Endometrial microvascular endothelial cells (primary cell): ENCODE data around the gene ELP5. TPM values are rescaled to one million over a fixed set of nuclear protein-coding genes. Genes with fewer than 3 reads are reported as not detected.

Experiments
- in situ Hi-C: cut with HindIII; loops from 2 replicates; pipeline ENCODE4 v1.10.0; 2017; ENCODE audit warnings: low sequenced_read_pairs, low pct_unique_long_range_greater_than_20kb; ENCODE audit errors: inconsistent ontology term
- total RNA-seq: library from RNA; depleted of rRNA; stranded (reverse); fragments of >200 nt; gene quantifications from one replicate; pipeline ENCODE4 v1.2.3, GENCODE V29; 2015; ENCODE audit errors: inconsistent ontology term

The ELP5 gene
- total RNA-seq, 1 donor from 2014 or later = 46.6 TPM

DNA sequence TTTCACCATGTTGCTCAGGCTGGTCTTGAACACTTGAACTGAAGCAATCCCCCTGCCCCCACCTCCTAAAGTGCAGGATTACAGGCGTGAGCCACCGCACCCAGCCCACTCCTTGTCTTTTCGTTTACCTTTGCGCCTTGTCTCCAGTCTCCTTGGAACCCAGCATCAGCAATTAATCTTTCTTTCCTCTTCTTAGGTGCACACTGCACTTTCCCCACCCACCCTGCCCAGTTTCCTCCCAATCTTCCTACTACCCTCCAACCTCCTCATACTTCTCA is 11.7 kb downstream of the ELP5 start:
- in situ Hi-C loops = no loop called here

DNA sequence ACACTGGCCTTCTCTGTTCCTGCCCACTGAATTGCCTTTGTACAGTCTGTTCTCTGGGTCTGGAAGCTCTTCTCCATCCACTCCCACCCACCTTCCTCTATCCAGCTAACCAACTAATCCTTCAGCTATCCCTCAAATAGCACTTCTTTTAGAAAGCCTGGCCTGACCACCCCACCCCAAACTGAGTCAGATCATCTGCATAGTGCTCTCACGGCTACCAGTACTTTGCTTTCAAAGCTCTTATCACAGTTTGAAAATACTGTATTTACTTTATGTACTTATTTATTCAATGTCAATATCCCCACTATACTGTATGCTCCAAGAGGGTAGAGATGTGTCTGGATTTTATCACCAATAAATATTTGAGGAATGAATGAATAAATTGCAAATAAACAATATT is 14.8 kb downstream of the ELP5 start:
- in situ Hi-C loops = no loop called here

DNA sequence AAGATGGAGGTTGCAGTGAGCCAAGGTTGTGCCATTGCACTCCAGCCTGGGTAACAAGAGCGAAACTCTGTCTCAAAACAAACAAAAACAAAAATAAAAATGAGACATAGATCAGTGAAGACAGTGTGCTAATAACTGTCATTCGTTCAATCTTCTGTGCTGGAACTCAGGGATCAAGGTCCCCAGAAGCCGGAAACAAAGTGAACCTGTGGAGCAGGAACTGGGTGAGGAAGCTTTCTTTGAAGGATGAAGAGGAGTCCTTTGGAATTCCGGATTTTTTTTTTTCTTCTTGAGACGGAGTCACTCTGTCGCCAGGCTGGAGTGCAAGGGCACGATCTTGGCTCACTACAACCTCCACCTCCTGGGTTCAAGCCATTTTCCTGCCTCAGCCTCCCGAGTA is 27.4 kb downstream of the ELP5 start:
- in situ Hi-C loops = no loop called here

DNA sequence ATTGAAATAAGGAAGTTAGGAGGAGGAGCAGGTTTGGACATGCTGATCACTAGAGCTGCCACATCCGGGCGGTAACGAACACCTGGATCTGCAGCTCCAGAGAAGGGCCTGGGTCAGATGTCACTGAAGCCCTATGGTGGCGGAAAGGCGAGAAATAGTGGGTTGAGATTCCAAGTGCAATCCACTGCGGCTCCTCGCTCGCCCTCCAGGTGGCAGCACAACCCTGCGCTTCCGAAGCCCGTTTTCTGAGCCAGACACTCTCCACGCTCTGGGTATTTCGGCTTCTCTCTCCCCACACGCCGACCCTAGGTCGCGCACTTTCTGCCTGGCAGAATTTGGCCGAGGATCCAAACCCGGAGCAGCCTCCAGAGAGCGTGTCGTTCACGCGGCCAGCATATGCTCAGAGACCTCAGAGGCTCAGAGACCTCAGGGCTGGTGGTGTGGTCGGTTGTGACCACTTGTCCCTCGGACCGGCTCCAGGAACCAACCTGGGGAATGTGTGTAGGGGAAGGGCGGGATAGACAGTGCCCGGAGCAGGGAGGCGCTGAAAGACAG is 28.6 kb downstream of the ELP5 start:
- in situ Hi-C loops = no loop called here

DNA sequence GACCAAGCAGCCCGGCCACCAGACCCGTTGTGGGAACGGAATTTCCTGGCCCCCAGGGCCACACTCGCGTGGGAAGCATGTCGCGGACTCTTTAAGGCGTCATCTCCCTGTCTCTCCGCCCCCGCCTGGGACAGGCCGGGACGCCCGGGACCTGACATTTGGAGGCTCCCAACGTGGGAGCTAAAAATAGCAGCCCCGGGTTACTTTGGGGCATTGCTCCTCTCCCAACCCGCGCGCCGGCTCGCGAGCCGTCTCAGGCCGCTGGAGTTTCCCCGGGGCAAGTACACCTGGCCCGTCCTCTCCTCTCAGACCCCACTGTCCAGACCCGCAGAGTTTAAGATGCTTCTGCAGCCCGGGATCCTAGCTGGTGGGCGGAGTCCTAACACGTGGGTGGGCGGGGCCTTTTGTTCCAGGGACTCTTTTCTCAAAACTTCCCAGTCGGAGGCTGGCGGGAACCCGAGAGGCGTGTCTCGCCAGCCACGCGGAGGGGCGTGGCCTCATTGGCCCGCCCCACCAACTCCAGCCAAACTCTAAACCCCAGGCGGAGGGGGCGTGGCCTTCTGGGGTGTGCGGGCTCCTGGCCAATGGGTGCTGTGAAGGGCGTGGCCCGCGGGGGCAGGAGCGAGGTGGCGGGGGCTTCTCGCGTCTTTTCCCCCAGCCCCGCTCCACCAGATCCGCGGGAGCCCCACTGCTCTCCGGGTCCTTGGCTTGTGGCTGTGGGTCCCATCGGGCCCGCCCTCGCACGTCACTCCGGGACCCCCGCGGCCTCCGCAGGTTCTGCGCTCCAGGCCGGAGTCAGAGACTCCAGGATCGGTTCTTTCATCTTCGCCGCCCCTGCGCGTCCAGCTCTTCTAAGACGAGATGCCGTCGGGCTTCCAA is 29.3 kb downstream of the ELP5 start, which contains the start of gene SLC2A4:
Gene SLC2A4, plus strand, starts transcription at position 645 of the 879 bp plus-strand sequence. Its CDS starts 217 bp downstream, at position 862.
- in situ Hi-C loops = no loop called here

DNA sequence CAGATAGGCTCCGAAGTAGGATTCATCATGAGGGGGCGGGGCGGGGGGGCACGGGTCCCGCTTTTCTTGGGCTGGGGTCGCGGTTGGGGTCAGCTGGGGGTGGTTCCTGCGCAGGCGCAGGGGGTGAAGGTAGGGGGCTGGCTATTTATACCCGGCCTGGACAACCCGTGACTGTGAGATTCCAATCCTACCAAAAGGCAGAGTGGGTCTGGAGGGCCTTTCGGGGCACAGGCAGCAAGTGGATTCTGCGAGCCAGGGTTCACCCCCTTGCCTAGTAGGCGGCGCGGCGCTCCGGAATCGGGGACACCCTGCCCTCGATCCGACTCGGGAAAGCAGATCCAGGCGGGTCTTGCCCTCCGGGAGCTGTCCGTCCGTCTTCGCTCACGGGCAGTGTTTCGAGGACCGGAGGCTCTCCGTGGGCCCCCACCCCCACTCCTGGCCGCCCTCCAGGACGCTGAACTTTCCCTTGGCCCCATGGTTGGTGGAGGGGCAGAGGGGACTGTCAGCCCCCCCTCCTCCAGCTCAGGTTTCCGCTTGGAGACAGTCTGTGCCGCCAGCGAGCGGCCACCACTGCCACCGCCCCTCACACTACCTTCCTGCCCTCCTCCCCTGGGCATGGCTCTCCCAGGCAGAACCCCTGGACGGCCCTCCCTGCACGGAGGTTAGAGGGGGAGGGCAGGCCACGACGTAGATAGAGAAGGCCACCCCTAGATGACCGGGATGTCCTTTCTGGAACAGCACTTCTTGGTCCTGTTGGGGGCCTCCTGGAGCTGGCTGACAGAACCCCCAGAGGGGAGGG is 30.1 kb downstream of the ELP5 start:
- in situ Hi-C loops = no loop called here

DNA sequence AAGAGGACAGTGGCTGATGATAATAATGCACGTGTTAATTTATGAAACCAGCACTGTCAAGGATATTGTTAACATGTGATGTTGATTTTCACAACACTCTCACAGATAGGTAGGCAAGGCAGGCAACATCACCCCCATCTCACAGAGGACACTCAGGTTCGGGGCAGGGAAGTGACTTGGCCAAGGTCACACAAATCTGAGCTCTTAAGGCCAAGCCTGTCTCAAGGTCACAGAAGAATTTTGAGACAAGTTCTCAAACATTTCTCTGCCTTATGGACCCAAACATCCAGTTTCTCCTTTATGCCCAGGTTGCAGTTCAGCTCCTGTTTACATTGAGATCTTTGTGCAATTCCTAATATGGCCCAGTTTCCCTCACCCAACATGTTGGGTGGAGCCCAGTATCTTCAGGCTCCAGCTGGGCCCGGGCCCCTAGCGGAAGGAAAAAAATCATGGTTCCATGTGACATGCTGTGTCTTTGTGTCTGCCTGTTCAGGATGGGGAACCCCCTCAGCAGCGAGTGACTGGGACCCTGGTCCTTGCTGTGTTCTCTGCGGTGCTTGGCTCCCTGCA is 30.8 kb downstream of the ELP5 start:
- in situ Hi-C loops = no loop called here

DNA sequence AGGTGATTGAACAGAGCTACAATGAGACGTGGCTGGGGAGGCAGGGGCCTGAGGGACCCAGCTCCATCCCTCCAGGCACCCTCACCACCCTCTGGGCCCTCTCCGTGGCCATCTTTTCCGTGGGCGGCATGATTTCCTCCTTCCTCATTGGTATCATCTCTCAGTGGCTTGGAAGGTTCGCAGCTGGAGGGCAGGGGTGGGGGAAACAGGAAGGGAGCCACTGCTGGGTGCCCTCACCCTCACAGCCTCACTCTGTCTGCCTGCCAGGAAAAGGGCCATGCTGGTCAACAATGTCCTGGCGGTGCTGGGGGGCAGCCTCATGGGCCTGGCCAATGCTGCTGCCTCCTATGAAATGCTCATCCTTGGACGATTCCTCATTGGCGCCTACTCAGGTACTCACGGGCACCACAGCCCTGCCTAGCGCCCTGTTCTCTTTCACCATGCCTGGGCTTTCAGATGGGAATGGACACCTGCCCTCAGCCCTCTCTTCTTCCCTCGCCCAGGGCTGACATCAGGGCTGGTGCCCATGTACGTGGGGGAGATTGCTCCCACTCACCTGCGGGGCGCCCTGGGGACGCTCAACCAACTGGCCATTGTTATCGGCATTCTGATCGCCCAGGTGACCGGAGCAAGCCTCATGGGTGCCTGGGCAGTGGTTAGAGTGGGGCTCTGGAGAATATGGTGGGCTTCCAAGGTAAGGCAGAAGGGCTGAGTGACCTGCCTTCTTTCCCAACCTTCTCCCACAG is 31.6 kb downstream of the ELP5 start:
- in situ Hi-C loops = no loop called here

DNA sequence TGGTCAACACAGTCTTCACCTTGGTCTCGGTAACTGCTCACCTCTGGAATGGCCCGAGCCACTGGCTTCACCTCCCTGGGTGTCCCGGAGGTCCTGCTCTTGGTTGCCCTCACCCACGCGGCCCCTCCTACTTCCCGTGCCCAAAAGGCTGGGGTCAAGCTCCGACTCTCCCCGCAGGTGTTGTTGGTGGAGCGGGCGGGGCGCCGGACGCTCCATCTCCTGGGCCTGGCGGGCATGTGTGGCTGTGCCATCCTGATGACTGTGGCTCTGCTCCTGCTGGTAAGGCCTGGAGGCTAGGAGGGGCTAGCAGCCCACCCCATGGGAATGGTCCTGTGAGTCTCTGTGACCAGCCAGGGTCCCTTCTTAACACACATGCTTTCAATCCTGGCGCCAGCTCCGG is 32.9 kb downstream of the ELP5 start:
- in situ Hi-C loops = no loop called here

DNA sequence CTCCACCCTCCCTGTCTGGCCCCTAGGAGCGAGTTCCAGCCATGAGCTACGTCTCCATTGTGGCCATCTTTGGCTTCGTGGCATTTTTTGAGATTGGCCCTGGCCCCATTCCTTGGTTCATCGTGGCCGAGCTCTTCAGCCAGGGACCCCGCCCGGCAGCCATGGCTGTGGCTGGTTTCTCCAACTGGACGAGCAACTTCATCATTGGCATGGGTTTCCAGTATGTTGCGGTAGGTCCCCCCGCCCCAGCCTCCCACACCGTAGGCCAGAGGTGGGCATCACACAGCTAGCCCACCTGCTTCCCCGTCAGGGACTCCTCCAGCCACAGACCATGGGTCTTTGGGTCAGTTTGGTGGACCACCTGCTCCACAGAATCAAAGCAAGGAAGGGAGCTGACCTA is 33.7 kb downstream of the ELP5 start:
- in situ Hi-C loops = no loop called here

DNA sequence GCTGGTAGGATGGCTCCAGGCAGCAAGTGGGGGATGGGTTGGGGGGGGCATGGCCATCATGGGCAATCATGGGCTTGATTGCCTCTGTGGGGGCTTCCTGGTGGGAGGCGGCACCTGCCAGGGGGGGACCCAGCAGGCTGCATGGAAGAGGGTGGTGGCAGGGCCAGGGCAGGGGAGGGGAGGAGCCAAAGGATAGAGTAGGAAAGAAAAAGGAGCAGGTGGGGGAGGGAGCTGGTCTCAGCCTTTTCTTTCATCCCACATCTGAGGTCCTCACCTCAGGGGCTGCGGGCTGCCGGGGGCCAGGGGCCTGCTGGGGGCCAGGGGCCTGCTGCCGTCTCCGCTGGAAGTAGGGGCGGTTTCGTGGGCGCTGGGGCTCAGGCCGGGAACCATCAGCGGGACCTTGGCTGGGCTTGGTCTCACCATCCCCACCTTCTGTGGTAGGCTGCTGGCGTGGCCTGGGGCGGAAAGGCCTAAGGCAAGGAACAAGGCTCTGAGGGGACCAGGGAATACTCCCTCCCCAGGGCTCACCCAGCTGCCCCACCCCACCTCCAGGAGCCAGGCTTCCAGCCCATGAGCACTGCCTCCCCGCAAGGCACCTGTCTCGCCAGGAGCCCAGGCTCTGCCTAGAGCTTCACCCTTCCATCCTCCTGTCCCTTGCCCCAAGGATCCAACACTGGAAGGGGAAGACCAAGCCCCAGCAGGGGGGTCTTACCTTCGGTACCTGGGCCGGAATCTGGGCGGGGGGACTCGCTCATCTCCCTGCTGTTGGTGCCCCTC is 37.4 kb downstream of the ELP5 start:
- in situ Hi-C loops = no loop called here

DNA sequence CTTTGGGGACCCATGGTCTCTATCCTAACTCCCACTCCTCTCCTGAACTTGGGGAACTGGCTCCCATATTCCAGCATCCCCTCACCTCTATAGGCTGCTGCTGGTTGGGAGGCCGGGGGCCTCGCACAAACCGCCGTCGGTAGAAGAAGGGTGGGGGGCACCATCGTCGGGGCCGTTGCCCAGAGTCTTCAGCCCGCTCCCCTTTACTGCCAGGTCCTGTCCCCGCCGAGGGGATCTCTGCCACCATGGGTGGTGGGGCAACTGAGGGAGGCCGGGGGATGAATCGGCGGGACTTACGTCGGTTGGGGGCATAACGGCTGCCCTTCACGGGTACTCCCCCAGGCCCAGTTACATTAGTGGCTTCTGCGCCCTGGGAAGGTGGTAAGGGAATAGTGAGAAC is 38.2 kb downstream of the ELP5 start:
- in situ Hi-C loops = no loop called here

DNA sequence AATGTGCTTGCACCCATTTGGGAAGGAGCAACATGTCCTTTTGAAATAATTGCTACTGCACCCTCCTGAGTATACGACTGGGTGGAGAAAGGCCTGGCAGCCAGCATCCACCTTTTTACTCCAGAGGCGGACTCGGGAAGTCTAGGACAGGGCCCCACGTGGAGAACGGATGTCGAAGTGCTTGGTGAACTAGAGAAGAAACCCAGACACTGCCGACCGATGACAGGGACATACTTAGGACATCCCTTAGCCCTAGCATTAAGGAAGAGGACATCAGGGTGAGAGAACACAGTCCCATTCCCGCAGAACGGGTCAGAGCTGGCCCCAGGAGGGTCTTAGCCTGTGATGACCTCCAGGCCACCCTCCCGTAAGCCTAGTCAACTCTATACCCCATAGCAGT is 38.7 kb downstream of the ELP5 start:
- in situ Hi-C loops = no loop called here

DNA sequence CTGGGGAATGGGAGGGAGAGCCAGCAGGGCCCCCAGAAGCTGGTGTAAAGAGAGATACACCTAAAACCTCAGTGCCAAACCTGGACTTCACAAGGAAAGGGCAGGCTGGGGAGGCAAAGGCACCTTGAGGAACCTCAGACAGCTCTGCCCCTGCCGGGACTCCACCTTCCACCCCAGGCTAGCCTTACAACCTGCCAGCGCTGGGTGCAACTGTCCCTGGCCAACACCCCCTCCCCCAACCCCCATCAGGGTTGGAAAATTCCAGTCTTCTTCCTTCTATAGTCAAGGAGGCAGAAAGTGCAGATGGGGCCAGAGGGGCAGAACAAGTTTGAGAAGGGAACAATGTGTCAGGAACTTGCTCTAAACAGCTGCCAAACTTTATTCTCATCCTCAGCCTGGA is 40.2 kb downstream of the ELP5 start:
- in situ Hi-C loops = no loop called here

DNA sequence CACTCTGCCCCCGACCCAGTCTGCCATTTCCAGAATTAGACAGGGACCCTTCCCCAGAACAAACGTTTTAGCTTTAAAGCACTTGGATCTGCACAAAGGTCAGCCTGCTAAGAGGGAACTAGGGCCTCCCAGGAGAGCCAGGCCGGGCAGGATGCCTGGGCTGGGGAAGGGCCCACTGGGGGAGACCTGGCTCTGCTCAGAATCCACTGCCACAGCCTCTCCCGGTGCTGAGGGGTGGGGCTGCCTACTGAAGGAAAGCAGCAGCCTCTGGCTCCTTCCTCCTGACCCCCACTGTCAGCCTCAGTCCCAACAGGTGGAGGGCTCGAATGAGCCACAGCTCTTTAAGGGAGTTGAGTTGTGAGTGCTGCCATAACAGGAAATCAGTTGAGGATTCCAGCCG is 40.7 kb downstream of the ELP5 start:
- in situ Hi-C loops = no loop called here

DNA sequence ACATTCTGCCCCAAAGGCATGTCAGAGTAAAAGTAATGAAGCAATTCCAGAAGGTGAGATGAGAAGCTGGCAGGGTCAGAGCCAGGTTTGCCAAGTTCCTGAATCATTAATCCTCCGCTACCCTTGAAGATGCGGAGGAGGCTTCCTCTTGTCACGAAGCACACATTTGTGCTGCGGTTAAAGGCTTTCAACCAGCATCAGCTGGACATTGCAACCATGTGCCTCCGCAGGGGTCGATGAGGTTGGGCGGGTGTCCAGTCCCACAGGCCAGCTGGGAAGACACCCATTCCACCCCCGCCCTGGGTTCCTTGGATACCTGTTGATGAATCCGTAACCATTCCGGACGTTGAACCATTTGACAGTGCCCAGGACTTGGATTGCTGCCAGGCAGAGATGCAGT is 41.1 kb downstream of the ELP5 start:
- in situ Hi-C loops = no loop called here

DNA sequence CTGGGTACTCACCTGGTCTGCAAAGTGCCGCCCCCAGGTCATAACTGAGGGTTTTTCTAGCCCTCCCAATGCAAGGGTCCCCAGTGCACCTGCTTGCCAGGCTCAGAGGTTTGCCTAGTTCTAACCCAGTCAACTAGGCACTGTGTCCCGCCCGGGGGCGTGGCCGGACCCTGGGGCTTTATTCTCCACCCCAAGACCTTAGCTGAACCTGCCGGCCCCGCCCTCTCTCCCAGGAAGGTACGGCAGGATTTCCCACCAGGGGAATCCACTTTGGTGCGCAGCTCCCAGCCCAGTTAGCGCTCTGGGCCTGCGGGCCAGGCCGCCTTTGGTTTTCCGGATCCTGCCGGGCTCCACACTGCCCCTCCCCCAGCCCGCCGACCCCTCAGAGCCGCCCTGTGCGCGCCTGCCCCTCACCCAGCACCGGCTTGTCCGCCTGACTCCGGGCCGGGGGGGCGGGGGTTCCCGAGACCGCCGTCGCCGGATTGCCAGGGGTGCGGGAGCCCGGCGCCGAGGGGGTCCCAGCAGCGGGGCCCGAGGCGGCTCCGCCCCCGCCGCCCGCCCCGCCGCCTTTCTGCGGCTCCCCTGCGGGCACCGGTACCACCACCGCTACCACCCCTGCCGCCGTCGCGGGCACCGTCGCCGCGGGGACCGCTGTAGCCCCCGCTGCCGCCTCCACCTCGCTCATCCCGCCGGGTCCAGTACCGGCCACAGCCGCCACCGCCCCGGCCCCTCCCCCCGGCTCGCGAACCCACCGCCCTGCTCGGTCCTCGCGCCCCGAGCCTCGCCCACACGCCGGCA is 42.0 kb downstream of the ELP5 start:
- in situ Hi-C loops = no loop called here
